ENCODE results near the gene DGKG. TPM values are rescaled to one million over a fixed set of nuclear protein-coding genes. Genes with fewer than 3 reads are reported as not detected.

Gene DGKG
- total and polyA plus RNA-seq, 10 of the 15 experiments (the other 5 are each of a cell fraction or from before 2014, with no cell fraction given) = 0.39 to 6.2 (median 4.7) TPM

DNA sequence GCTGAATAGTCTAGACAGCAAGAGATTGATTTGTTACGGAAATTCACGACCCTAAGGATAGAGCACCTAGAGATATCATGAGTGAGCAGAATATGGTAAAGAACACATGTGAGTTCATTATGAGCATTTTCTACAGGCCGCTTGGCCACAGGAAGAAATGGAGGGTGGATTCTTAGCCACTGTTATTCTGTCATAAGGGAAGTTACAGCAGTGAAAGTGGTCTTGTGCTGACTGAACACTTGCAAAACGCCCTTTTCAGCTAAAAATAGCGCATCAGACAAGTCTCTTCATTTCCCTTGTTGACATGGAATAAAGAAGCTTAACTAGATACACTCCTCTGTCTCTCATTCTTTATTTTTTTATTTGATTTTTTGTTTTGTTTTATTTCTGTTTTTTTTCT, 19.8 kb downstream of the DGKG start (continued):
- no peak for TF ChIP-seq HSF1 (IDR thresholded peaks at IDR 0.05; ENCODE audit: low read depth, low read length)
- no peak for TF ChIP-seq MYB (IDR thresholded peaks at IDR 0.05; ENCODE audit: borderline replicate concordance, low read depth, low read length)
- TF ChIP-seq, protein P1, sequence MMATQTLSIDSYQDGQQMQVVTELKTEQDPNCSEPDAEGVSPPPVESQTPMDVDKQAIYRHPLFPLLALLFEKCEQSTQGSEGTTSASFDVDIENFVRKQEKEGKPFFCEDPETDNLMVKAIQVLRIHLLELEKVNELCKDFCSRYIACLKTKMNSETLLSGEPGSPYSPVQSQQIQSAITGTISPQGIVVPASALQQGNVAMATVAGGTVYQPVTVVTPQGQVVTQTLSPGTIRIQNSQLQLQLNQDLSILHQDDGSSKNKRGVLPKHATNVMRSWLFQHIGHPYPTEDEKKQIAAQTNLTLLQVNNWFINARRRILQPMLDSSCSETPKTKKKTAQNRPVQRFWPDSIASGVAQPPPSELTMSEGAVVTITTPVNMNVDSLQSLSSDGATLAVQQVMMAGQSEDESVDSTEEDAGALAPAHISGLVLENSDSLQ (IDR thresholded peaks at IDR 0.05) = no peak
- TF ChIP-seq TCF7 (IDR thresholded peaks at IDR 0.05; ENCODE audit: borderline replicate concordance) = no peak
- TF ChIP-seq NFIC (IDR thresholded peaks at IDR 0.05; ENCODE audit: low read depth, low read length) = peak; percentile 65; the same call in 1 of the 2 replicates
- no peak for TF ChIP-seq HDAC2 (IDR thresholded peaks at IDR 0.05)
- no peak for TF ChIP-seq IKZF1 (conservative IDR thresholded peaks at IDR 0.05)
- no peak for TF ChIP-seq BRCA1 (IDR thresholded peaks at IDR 0.05; ENCODE audit: low read depth, low read length)
- TF ChIP-seq SPI1 (IDR thresholded peaks at IDR 0.05; ENCODE audit: borderline replicate concordance, insufficient read depth, low read depth, low read length) = no peak
- peak; percentile 45; the same call in 1 of the 2 replicates for TF ChIP-seq ZBED1 (IDR thresholded peaks at IDR 0.05; ENCODE audit: borderline replicate concordance)
- no peak for TF ChIP-seq IRF4 (IDR thresholded peaks at IDR 0.05; ENCODE audit: low read depth, low read length)
- TF ChIP-seq SREBF1 (IDR thresholded peaks at IDR 0.05; ENCODE audit: low read length) = no peak
- TF ChIP-seq DPF2 (IDR thresholded peaks at IDR 0.05) = no peak
- TF ChIP-seq RUNX3 (IDR thresholded peaks at IDR 0.05; ENCODE audit: low read length) = peak; percentile 84
- no peak for TF ChIP-seq SREBF2 (IDR thresholded peaks at IDR 0.05; ENCODE audit: low read length)
- no peak for TF ChIP-seq YBX1 (IDR thresholded peaks at IDR 0.05)
- TF ChIP-seq POLR2AphosphoS2 (IDR thresholded peaks at IDR 0.05; ENCODE audit: low read depth, low read length) = no peak
